Lung (tissue), 12 donors: ENCODE results near the gene RBP3. TPM values are rescaled to one million over a fixed set of nuclear protein-coding genes. Genes with fewer than 3 reads are reported as not detected.
A peak's percentile ranks its signal among the peaks of the same experiment; 100 is the strongest.

ENCODE experiments used
- ATAC-seq: fragments of 200-7000 bp; cut with Tn5 transposase; one replicate; pipeline ENCODE4 v1.9.1; 2020; ENCODE audit warnings: moderate number of reproducible peaks; ENCODE audit not compliant: insufficient read depth, low FRiP score
- DNase-seq, 3 donors: peaks; one replicate each; pipeline ENCODE4 v3.0.0-alpha.2; 2013 to 2017
- H3K27ac ChIP-seq, 2 donors: one replicate each; pipeline ENCODE4 v1.5.1; 2013; ENCODE audit warnings: mild to moderate bottlenecking in 2 of 2, moderate library complexity in 2 of 2, control low read depth in 1 of 2, inconsistent platforms in 1 of 2, low read depth in 1 of 2, low read length in 1 of 2
- H3K27me3 ChIP-seq, 3 donors: one replicate each; pipeline ENCODE4 v1.5.1; 2013; ENCODE audit warnings: low read length in 2 of 3; ENCODE audit not compliant: control insufficient read depth in 3 of 3, insufficient read depth in 3 of 3
- H3K36me3 ChIP-seq, 4 donors: one replicate each; pipeline ENCODE4 v1.5.1; 2013; ENCODE audit warnings: low read length in 4 of 4, mild to moderate bottlenecking in 1 of 4, moderate library complexity in 1 of 4; ENCODE audit not compliant: control insufficient read depth in 4 of 4, insufficient read depth in 4 of 4
- H3K4me1 ChIP-seq, 5 donors: one replicate each; pipeline ENCODE4 v1.5.1; 2013; ENCODE audit warnings: low read length in 5 of 5, mild to moderate bottlenecking in 2 of 5, moderate library complexity in 1 of 5; ENCODE audit not compliant: control insufficient read depth in 5 of 5, insufficient read depth in 5 of 5
- H3K4me3 ChIP-seq: one replicate; pipeline ENCODE4 v1.5.1; 2013; ENCODE audit warnings: mild to moderate bottlenecking, control low read depth, moderate library complexity
- H3K9ac ChIP-seq, 2 donors: one replicate each; pipeline ENCODE4 v1.5.1; 2013; ENCODE audit warnings: low read length in 2 of 2, control low read depth in 1 of 2; ENCODE audit not compliant: insufficient read depth in 1 of 2
- H3K9me3 ChIP-seq, 4 donors: one replicate each; pipeline ENCODE4 v1.5.1; 2013; ENCODE audit warnings: low read length in 3 of 4, mild to moderate bottlenecking in 1 of 4, moderate library complexity in 1 of 4; ENCODE audit not compliant: control insufficient read depth in 4 of 4, insufficient read depth in 3 of 4
- CTCF ChIP-seq: IDR thresholded peaks from 2 replicates; pipeline ENCODE4 v1.5.1; 2012; ENCODE audit warnings: mild to moderate bottlenecking; ENCODE audit errors: control extremely low read depth, extremely low read depth
- WGBS, 2 donors: extraction: QIAGEN DNeasy Blood & Tissue Kit; methylation state at CpG; one replicate each; pipeline ENCODE4 v1.1.7; 2013; 5-methylcytosine and 5-hydroxymethylcytosine counted together
- polyA plus RNA-seq, 2 donors: library from polyadenylated mRNA; stranded (reverse); fragments of 200-250 nt; gene quantifications; one replicate each; pipeline ENCODE4 v1.2.1, GENCODE V29; 2013
- total RNA-seq, 2 donors: library from RNA; depleted of rRNA in 1 of 2; stranded (reverse); fragments of >200 nt in 1 of 2; gene quantifications; one replicate each; pipeline ENCODE4 v1.2.1, GENCODE V29; 2014 to 2021
- donor health status: control.
- donor health status: control.
- donor health status: Bipolar disorder and iron deficiency.
- donor health status: healthy.
- donor health status: DM: yes; HTN: yes; CAD: no.

The RBP3 gene
- total and polyA plus RNA-seq, 4 donors: 0.01 TPM; not detected in 3

DNA sequence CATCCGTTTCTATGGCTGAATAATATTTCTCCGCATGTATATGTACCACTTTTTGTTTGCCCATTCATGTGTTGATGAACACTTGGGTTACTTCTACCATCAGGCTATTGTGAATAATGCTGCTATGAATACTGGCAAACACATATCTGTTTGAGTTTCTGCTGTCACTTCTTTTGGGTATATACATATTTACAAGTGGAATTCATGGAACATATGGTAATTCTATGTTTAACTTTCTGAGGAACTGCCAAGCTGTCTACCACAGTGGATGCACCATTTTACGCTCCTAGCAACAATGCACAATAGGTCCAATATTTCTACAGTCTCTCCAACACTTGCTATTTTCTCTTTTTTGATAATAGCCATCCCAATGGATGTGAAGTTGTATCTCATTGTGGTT, 41.5 kb downstream of the RBP3 start:
- Histone ChIP-seq H3K27ac (no peak overlapping the region), H3K4me1 (peaks cover 0 to 4% (median 0%) of the 10 kb centered on the region in 5 donors), H3K9ac (no peak overlapping the region), H3K9me3 (no peaks in the 10 kb centered on the region), H3K4me3 (no peak overlapping the region), H3K27me3 (no peaks in the 10 kb centered on the region), H3K36me3 (no peaks in the 10 kb centered on the region)
- ATAC-seq: no peak
- DNase-seq: no peak
- TF ChIP-seq CTCF: no peak
- 94% methylated on average over 3 of the region's 3 CpGs for WGBS, 2 donors

DNA sequence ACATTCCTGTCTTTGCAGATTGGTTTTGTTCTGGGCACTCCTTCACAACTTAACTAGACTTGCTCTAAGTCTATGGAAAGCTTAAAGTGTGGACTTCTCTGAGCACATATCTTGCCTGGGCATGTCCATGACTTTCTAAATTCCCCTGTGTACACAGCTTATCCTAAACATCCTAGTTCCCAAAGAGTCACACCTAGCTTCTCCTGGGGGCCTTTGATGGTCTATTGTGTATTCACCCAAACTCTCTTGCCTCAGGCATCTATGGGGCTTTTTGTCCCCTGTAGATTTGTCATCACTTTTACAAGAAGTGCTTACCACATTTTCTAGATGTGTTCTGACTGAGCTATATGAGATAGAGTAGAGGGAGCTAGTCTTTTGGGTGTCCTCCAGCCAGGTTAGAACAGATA, 48.2 kb downstream of the RBP3 start:
- no peak for TF ChIP-seq CTCF
- peaks cover 0 to 3% (median 0%) of the 10 kb centered on the region in 5 donors for H3K4me1 ChIP-seq
- no peaks in the 10 kb centered on the region for H3K36me3 ChIP-seq
- no peak overlapping the region for H3K9ac ChIP-seq
- no peak overlapping the region for H3K27ac ChIP-seq
- no peaks in the 10 kb centered on the region for H3K27me3 ChIP-seq
- ATAC-seq: no peak
- no peak overlapping the region for H3K4me3 ChIP-seq
- no peak for DNase-seq
- no peaks in the 10 kb centered on the region for H3K9me3 ChIP-seq

GRCh38 chr10:47397256-47397655, 49.1 kb downstream of the RBP3 start:
- peak in 1 of 3 donors; percentile 2 for DNase-seq
- Histone ChIP-seq H3K9ac (no peak overlapping the region), H3K27ac (no peak overlapping the region), H3K4me3 (no peak overlapping the region), H3K27me3 (no peaks in the 10 kb centered on the region), H3K9me3 (no peaks in the 10 kb centered on the region), H3K36me3 (no peaks in the 10 kb centered on the region), H3K4me1 (peaks cover 0 to 3% (median 0%) of the 10 kb centered on the region in 5 donors)
- no peak for TF ChIP-seq CTCF
- no peak for ATAC-seq
- 89 to 92% methylated on average over 6 of the region's 6 CpGs for WGBS, 2 donors

GRCh38 chr10:47400251-47400650, 52.1 kb downstream of the RBP3 start:
- H3K9me3 ChIP-seq: no peaks in the 10 kb centered on the region
- H3K4me3 ChIP-seq: no peak overlapping the region
- H3K27me3 ChIP-seq: no peaks in the 10 kb centered on the region
- whole genome bisulfite sequencing, 2 donors: 96 to 98% methylated on average over 2 of the region's 2 CpGs
- DNase-seq: no peak
- peaks cover 0 to 13% (median 10%) of the 10 kb centered on the region in 5 donors for H3K4me1 ChIP-seq
- H3K27ac ChIP-seq: no peak overlapping the region
- no peak for TF ChIP-seq CTCF
- no peak overlapping the region for H3K9ac ChIP-seq
- H3K36me3 ChIP-seq: no peaks in the 10 kb centered on the region
- ATAC-seq: no peak
